Measurements from ENCODE around the gene PTGFRN.

GRCh38 chr1:117034791-117035290 is 125.1 kb downstream of the PTGFRN start:
- TF ChIP-seq POLR2A (IDR thresholded peaks at IDR 0.05) (no peak), CTCF (IDR thresholded peaks at IDR 0.05) (no peak), EP300 (IDR thresholded peaks at IDR 0.05) (no peak)
